Nephron (organoid): ENCODE results near the gene MID1.

Source experiments
- H3K27ac Mint-ChIP-seq, 3 experiments: 2 replicates each; pipeline ENCODE4 v1.8.0; 2020; ENCODE audit warnings: mixed read lengths in 3 of 3, mild to moderate bottlenecking in 2 of 3, moderate library complexity in 1 of 3
- H3K27me3 Mint-ChIP-seq: 2 replicates; pipeline ENCODE4 v1.8.0; 2021; ENCODE audit warnings: low read depth, mild to moderate bottlenecking, moderate library complexity, mixed read lengths
- H3K36me3 Mint-ChIP-seq: 2 replicates; pipeline ENCODE4 v1.8.0; 2020; ENCODE audit warnings: low read depth, mixed read lengths
- H3K4me1 Mint-ChIP-seq: 2 replicates; pipeline ENCODE4 v1.8.0; 2020; ENCODE audit warnings: mixed read lengths
- H3K4me3 Mint-ChIP-seq, 3 experiments: 2 replicates each; pipeline ENCODE4 v1.8.0; 2020; ENCODE audit warnings: mild to moderate bottlenecking in 3 of 3, mixed read lengths in 3 of 3, moderate library complexity in 2 of 3
- H3K9me3 Mint-ChIP-seq: 2 replicates; pipeline ENCODE4 v1.8.0; 2020; ENCODE audit warnings: mixed read lengths
- TF ChIP-seq, protein P1 (sequence below), 3 experiments: fragments of 200-600 bp; sonication (generic); IDR thresholded peaks; one replicate each; pipeline ENCODE4 v1.5.0; 2021; ENCODE audit warnings: antibody characterized with exemption in 3 of 3; ENCODE audit not compliant: unreplicated experiment in 3 of 3

Gene MID1

DNA sequence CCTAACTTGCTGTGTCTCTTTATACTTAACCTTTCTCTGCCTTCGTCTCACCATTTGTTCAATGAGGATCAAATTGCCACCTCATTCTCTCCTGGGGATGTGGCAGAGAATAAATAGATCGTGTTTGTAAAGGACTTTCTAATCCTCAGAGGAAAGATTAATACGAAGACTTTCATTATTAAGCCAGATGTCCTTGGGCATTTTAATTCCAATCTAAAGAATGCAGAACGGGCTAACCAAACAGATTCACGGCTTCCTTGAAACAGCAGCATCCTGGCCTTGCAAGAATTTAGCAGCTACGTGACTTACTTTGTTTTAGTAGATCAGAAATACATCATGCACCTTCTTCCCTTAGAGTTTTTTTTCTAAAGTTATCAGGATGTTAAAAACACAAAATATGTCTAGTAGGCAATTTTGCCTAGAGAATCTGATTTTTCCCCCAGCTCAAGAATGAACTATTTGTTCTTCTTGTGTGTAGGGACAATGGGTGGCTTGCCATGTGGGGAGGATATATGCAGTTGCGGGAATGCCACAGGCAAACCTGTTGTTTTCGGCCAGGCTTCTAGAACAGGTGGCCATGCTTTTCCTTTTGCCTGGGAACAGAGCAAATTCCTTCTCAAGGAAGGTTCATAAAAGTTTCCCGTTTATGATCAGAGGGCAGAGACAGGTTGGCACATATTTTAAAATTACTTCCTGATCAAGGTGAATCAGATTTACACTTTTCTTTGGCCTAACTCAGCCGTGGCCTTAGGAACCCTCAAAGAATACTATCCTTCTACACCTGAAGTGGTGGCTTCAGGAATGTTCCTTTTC lies 3.0 kb downstream of the MID1 start:
- H3K4me1 Mint-ChIP-seq: peaks cover 62% of the 10 kb centered on the region
- TF ChIP-seq, protein P1, sequence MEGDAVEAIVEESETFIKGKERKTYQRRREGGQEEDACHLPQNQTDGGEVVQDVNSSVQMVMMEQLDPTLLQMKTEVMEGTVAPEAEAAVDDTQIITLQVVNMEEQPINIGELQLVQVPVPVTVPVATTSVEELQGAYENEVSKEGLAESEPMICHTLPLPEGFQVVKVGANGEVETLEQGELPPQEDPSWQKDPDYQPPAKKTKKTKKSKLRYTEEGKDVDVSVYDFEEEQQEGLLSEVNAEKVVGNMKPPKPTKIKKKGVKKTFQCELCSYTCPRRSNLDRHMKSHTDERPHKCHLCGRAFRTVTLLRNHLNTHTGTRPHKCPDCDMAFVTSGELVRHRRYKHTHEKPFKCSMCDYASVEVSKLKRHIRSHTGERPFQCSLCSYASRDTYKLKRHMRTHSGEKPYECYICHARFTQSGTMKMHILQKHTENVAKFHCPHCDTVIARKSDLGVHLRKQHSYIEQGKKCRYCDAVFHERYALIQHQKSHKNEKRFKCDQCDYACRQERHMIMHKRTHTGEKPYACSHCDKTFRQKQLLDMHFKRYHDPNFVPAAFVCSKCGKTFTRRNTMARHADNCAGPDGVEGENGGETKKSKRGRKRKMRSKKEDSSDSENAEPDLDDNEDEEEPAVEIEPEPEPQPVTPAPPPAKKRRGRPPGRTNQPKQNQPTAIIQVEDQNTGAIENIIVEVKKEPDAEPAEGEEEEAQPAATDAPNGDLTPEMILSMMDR (IDR thresholded peaks at IDR 0.05; ENCODE audit: unreplicated experiment in 3 of 3): no peak
- peak overlapping the region; percentile 89 to 91 (median 90) for H3K27ac Mint-ChIP-seq
- no peaks in the 10 kb centered on the region for H3K27me3 Mint-ChIP-seq
- peak overlapping the region; percentile 87 to 97 (median 96) for H3K4me3 Mint-ChIP-seq
- H3K36me3 Mint-ChIP-seq: no peaks in the 10 kb centered on the region
- H3K9me3 Mint-ChIP-seq: no peaks in the 10 kb centered on the region

DNA sequence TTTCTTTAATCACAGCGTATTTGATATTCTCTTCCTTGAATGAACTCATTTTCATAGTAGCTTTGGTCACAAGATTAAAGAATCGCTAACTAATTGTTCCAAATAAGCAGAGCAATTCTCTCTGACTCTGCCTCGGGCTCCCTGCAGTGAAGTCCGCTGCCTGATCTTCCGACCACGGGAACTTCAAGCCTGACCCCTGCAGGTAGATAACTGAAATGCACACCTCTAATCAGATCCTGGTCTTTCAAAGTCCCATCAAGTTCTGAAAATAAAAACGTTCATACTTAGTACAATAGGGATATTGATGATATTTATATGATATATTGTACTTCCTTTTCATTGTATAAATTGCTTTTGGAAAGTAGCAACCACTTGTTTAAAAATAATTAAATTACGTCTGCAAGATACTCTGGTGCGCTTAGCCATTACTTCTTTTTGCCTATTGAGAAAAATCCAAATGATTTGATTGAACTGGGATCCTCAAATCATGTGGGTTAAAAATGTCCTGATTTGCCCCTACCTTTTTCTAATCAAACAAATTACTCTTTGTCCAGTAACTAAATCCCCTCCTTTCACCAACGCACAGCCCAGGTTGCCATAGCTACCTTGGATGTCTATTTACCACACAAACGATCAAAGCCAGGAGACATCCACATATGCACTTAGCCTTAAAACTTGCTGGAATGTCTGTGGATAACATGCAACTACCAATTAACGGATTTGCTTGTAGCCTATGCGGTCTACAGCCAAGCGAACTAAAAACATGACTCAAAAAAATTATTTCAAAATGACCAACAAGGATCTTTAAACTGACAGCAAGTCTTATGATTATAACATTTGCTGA lies 4.2 kb downstream of the MID1 start:
- H3K4me1 Mint-ChIP-seq: peaks cover 67% of the 10 kb centered on the region
- H3K9me3 Mint-ChIP-seq: no peaks in the 10 kb centered on the region
- TF ChIP-seq, protein P1 (IDR thresholded peaks at IDR 0.05; ENCODE audit: unreplicated experiment in 3 of 3): peak; percentile 60 to 70 (median 69)
- peak overlapping the region; percentile 87 to 97 (median 96) for H3K4me3 Mint-ChIP-seq
- peak overlapping the region; percentile 67 to 91 (median 87) for H3K27ac Mint-ChIP-seq
- no peaks in the 10 kb centered on the region for H3K36me3 Mint-ChIP-seq
- H3K27me3 Mint-ChIP-seq: no peaks in the 10 kb centered on the region

DNA sequence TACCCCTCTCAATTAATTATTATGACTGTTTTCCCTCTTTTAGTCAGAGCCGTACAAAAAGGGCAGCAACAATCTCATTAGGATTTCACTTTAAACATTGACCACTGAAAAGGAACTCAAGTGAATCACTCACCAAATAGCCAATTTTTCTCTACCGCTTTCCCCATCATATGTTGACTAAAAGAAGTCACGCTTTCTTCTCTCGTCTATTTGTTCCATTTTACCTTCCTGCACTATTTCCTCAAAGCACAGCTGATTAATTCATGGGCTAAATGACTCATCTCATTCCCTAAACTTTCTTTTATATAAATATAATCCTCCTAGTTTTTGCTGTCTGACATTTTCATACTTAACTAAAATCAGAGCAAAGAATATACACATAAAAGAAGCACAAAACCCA lies 8.2 kb downstream of the MID1 start:
- H3K36me3 Mint-ChIP-seq: no peaks in the 10 kb centered on the region
- H3K4me3 Mint-ChIP-seq: peak overlapping the region in 1 of 3 experiments; percentile 7
- peak overlapping the region; percentile 79 to 84 (median 80) for H3K27ac Mint-ChIP-seq
- TF ChIP-seq, protein P1 (IDR thresholded peaks at IDR 0.05; ENCODE audit: unreplicated experiment in 3 of 3): no peak
- peaks cover 60% of the 10 kb centered on the region for H3K4me1 Mint-ChIP-seq
- no peaks in the 10 kb centered on the region for H3K9me3 Mint-ChIP-seq
- H3K27me3 Mint-ChIP-seq: no peaks in the 10 kb centered on the region

DNA sequence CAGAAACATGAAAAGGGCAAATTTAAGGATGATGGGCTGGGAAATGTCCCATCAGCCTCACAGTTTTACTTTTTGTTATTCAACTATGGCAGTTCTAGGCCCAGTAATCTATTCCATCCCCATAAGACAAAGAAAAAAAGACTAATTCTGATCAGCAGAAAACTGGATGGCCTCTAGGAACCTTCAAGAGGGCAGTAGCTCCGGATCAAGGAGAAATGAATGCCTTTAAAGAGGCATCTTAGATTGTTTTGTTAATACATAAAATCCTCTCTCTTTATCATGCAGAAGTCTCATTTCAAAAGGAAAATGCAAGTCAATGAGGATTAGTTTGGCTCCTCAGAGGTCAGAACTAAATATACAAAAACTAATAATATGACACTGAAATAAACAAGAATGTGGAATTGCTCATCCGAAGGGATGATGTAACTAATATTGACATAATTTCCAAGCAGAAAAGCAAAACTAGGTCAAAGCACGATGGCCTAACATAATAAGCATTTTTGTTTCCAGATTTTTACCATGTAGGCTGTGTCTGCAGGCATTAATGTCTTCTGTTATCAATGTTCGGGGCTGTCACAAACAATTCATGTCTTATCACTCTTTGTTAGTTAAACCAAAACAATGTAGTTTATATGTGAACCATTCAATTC lies 8.8 kb downstream of the MID1 start:
- Mint-ChIP-seq H3K4me1 (peaks cover 57% of the 10 kb centered on the region), H3K4me3 (no peak overlapping the region), H3K36me3 (no peaks in the 10 kb centered on the region), H3K27ac (peak overlapping the region; percentile 79 to 84 (median 80)), H3K9me3 (no peaks in the 10 kb centered on the region), H3K27me3 (no peaks in the 10 kb centered on the region)
- TF ChIP-seq, protein P1 (IDR thresholded peaks at IDR 0.05; ENCODE audit: unreplicated experiment in 3 of 3): no peak

DNA sequence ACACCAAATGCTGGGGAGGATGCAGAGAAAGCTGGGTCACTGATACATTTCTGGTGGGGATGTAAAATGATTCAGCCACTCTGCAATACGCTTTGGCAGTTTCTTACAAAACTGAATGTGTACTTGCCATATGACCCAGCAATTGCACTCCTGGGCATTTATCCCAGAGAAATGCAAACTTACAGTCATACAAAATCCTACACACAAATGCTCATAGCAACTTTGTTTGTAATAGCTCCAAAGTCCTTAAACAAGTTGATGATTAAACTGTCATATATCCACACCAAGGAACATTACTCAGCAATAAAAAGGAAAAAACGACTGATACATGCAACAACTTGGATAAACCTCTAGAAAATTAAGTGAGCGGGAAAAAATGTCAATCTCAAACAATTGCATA lies 12.3 kb downstream of the MID1 start:
- Mint-ChIP-seq H3K4me3 (no peak overlapping the region), H3K9me3 (no peaks in the 10 kb centered on the region), H3K36me3 (no peaks in the 10 kb centered on the region), H3K4me1 (peaks cover 62% of the 10 kb centered on the region), H3K27ac (peak overlapping the region in 2 of 3 experiments; percentile 20 to 34), H3K27me3 (no peaks in the 10 kb centered on the region)
- TF ChIP-seq, protein P1 (IDR thresholded peaks at IDR 0.05; ENCODE audit: unreplicated experiment in 3 of 3): no peak
